Smooth muscle cell (in vitro differentiated cells): ENCODE data around the gene GAS2L2. TPM values are rescaled to one million over a fixed set of nuclear protein-coding genes. Genes with fewer than 3 reads are reported as not detected.

ENCODE experiments used
- DNase-seq: peaks from one replicate; lab custom pipeline; 2025; ENCODE audit not compliant: unreplicated experiment; lab: John Stamatoyannopoulos, UW
- H2AFZ ChIP-seq: fragments of 200-600 bp; sonication (generic); 2 replicates; pipeline ENCODE4 v1.6.0; 2016; ENCODE audit warnings: antibody characterized with exemption, low read depth, mild to moderate bottlenecking
- H3F3A ChIP-seq: fragments of 200-600 bp; sonication (generic); 2 replicates; pipeline ENCODE4 v1.6.0; 2017; ENCODE audit warnings: antibody characterized with exemption, low read depth
- H3K27ac ChIP-seq: fragments of 200-600 bp; sonication (generic); 2 replicates; pipeline ENCODE4 v1.5.1; 2016; ENCODE audit warnings: low read depth, mild to moderate bottlenecking
- H3K27me3 ChIP-seq: fragments of 200-600 bp; sonication (generic); 2 replicates; pipeline ENCODE4 v1.6.1; 2016; ENCODE audit warnings: low read depth, mild to moderate bottlenecking
- H3K36me3 ChIP-seq: fragments of 200-600 bp; sonication (generic); 2 replicates; pipeline ENCODE4 v1.5.1; 2016; ENCODE audit warnings: low read depth
- H3K4me1 ChIP-seq: fragments of 200-600 bp; sonication (generic); 2 replicates; pipeline ENCODE4 v1.5.1; 2016; ENCODE audit warnings: low read depth
- H3K4me2 ChIP-seq: fragments of 200-600 bp; sonication (generic); 2 replicates; pipeline ENCODE4 v1.6.0; 2016; ENCODE audit warnings: mild to moderate bottlenecking
- H3K4me3 ChIP-seq: fragments of 200-600 bp; sonication (generic); 2 replicates; pipeline ENCODE4 v1.5.1; 2016; ENCODE audit warnings: mild to moderate bottlenecking
- H3K79me2 ChIP-seq: fragments of 200-600 bp; sonication (generic); 2 replicates; pipeline ENCODE4 v1.6.0; 2016; ENCODE audit warnings: low read depth, mild to moderate bottlenecking
- H3K9ac ChIP-seq: fragments of 200-600 bp; sonication (generic); 2 replicates; pipeline ENCODE4 v1.6.0; 2016; ENCODE audit warnings: low read depth
- H3K9me3 ChIP-seq: fragments of 200-600 bp; sonication (generic); replicated peaks from 2 replicates; pipeline ENCODE4 v1.5.1; 2016; ENCODE audit warnings: low read depth
- H4K20me1 ChIP-seq: fragments of 200-600 bp; sonication (generic); 2 replicates; pipeline ENCODE4 v1.6.0; 2016; ENCODE audit warnings: low read depth
- CTCF ChIP-seq: fragments of 200-600 bp; sonication (generic); IDR thresholded peaks from 2 replicates; pipeline ENCODE4 v1.5.1; 2017; ENCODE audit warnings: borderline replicate concordance, mild to moderate bottlenecking, antibody characterized with exemption; ENCODE audit not compliant: insufficient read depth, poor library complexity, severe bottlenecking
- WGBS: methylation state at CpG from one replicate; pipeline ENCODE4 v1.1.7; 2016; ENCODE audit warnings: low lambda C conversion rate; 5-methylcytosine and 5-hydroxymethylcytosine counted together
- polyA plus RNA-seq: library from polyadenylated mRNA; unstranded; fragments of >200 nt; fragmentation: Nextera tagmentation; extraction: Ambion mirVana; gene quantifications from 2 replicates; pipeline ENCODE4 v1.2.1, GENCODE V29; 2016
- total RNA-seq: library from RNA; depleted of rRNA; stranded (reverse); fragments of >200 nt; gene quantifications from 2 replicates; pipeline ENCODE4 v1.2.3, GENCODE V29; 2014

Gene GAS2L2
- total and polyA plus RNA-seq, 2 experiments from 2014 or later, result not detected

- Histone ChIP-seq H3K27me3 (no peaks in the 10 kb centered on the region), H3K27ac (no peak overlapping the region), H3K4me1 (peaks cover 14% of the 10 kb centered on the region), H3K9ac (no peak overlapping the region), H3K4me2 (no peak overlapping the region), H3F3A (peaks cover 38% of the 10 kb centered on the region), H3K79me2 (peaks cover 34% of the 10 kb centered on the region), H3K9me3 (no peaks in the 10 kb centered on the region), H3K36me3 (no peaks in the 10 kb centered on the region), H3K4me3 (no peak overlapping the region), H2AFZ (no peak overlapping the region), H4K20me1 (no peaks in the 10 kb centered on the region)
- no peak for DNase-seq
- WGBS, result 46% methylated on average over 3 of the region's 3 CpGs
- TF ChIP-seq CTCF, result no peak
Observed at GRCh38 chr17:35790841-35791240, 37.8 kb upstream of the GAS2L2 start.

GRCh38 chr17:35788477-35789368 lies 35.7 kb upstream of the GAS2L2 start:
- DNase-seq, result no peak
- Histone ChIP-seq H4K20me1 (no peaks in the 10 kb centered on the region), H3K9ac (peak overlapping the region; percentile 74), H3F3A (peaks cover 35% of the 10 kb centered on the region), H3K4me2 (peak overlapping the region; percentile 78), H3K27me3 (no peaks in the 10 kb centered on the region), H3K4me1 (peaks cover 14% of the 10 kb centered on the region), H3K9me3 (no peaks in the 10 kb centered on the region), H3K27ac (peak overlapping the region; percentile 96), H3K36me3 (no peaks in the 10 kb centered on the region), H2AFZ (peak overlapping the region; percentile 31), H3K79me2 (peaks cover 26% of the 10 kb centered on the region), H3K4me3 (no peak overlapping the region)
- TF ChIP-seq CTCF, result no peak
- WGBS, result 0% methylated on average over 2 of the region's 2 CpGs

- peaks cover 14% of the 10 kb centered on the region for H3K4me1 ChIP-seq
- peaks cover 35% of the 10 kb centered on the region for H3F3A ChIP-seq
- no peak overlapping the region for H2AFZ ChIP-seq
- H3K9me3 ChIP-seq, result no peaks in the 10 kb centered on the region
- H3K4me3 ChIP-seq, result no peak overlapping the region
- H3K4me2 ChIP-seq, result peak overlapping the region; percentile 61
- no peak overlapping the region for H3K9ac ChIP-seq
- H3K27ac ChIP-seq, result peak overlapping the region; percentile 96
- 0% methylated on average over 3 of the region's 3 CpGs for WGBS
- H3K79me2 ChIP-seq, result peaks cover 13% of the 10 kb centered on the region
- no peaks in the 10 kb centered on the region for H4K20me1 ChIP-seq
- no peak for DNase-seq
- no peaks in the 10 kb centered on the region for H3K36me3 ChIP-seq
- no peaks in the 10 kb centered on the region for H3K27me3 ChIP-seq
- no peak for TF ChIP-seq CTCF
Observed at GRCh38 chr17:35786941-35787432, 33.9 kb upstream of the GAS2L2 start.

GRCh38 chr17:35784895-35785294 lies 31.9 kb upstream of the GAS2L2 start:
- Histone ChIP-seq H3K4me3 (no peak overlapping the region), H3K9me3 (no peaks in the 10 kb centered on the region), H3K36me3 (no peaks in the 10 kb centered on the region), H3K79me2 (no peaks in the 10 kb centered on the region), H4K20me1 (no peaks in the 10 kb centered on the region), H3K27ac (no peak overlapping the region), H3K4me2 (no peak overlapping the region), H2AFZ (no peak overlapping the region), H3F3A (peaks cover 29% of the 10 kb centered on the region), H3K4me1 (peaks cover 14% of the 10 kb centered on the region), H3K9ac (no peak overlapping the region), H3K27me3 (no peaks in the 10 kb centered on the region)
- DNase-seq, result no peak
- TF ChIP-seq CTCF, result no peak
- WGBS, result 85% methylated on average over 2 of the region's 2 CpGs
